ENCODE results near the gene TOP3B. TPM values are rescaled to one million over a fixed set of nuclear protein-coding genes. Genes with fewer than 3 reads are reported as not detected.
"Not testable (repeated sequence)": the region's sequence is repeated elsewhere in the genome, so short reads cannot be mapped to it uniquely, and the experiment has no call there.

The TOP3B gene
- total and polyA plus RNA-seq, 4 donors: 6.0 to 26.9 (median 8.8) TPM

GRCh38 chr22:21941921-21942320 is 40.7 kb downstream of the TOP3B start:
- no peaks in the 10 kb centered on the region for H3K9me3 ChIP-seq (ENCODE audit: control insufficient read depth in 4 of 4, low read length in 3 of 4)
- peaks cover 12 to 54% (median 38%) of the 10 kb centered on the region in 4 donors for H3K4me1 ChIP-seq (ENCODE audit: control insufficient read depth in 4 of 4, insufficient read depth in 4 of 4, low read length in 3 of 4)
- TF ChIP-seq FOXA1 (IDR thresholded peaks at IDR 0.05): no peak
- no peak for TF ChIP-seq NR2F2 (IDR thresholded peaks at IDR 0.05)
- TF ChIP-seq EGR1 (IDR thresholded peaks at IDR 0.05; ENCODE audit: low read depth in 2 of 2): no peak
- no peak for TF ChIP-seq TAF1 (conservative IDR thresholded peaks at IDR 0.05)
- no peak for TF ChIP-seq GABPA (IDR thresholded peaks at IDR 0.05 in 1 of 2, conservative IDR thresholded peaks at IDR 0.05 in 1 of 2)
- TF ChIP-seq, protein P1, sequence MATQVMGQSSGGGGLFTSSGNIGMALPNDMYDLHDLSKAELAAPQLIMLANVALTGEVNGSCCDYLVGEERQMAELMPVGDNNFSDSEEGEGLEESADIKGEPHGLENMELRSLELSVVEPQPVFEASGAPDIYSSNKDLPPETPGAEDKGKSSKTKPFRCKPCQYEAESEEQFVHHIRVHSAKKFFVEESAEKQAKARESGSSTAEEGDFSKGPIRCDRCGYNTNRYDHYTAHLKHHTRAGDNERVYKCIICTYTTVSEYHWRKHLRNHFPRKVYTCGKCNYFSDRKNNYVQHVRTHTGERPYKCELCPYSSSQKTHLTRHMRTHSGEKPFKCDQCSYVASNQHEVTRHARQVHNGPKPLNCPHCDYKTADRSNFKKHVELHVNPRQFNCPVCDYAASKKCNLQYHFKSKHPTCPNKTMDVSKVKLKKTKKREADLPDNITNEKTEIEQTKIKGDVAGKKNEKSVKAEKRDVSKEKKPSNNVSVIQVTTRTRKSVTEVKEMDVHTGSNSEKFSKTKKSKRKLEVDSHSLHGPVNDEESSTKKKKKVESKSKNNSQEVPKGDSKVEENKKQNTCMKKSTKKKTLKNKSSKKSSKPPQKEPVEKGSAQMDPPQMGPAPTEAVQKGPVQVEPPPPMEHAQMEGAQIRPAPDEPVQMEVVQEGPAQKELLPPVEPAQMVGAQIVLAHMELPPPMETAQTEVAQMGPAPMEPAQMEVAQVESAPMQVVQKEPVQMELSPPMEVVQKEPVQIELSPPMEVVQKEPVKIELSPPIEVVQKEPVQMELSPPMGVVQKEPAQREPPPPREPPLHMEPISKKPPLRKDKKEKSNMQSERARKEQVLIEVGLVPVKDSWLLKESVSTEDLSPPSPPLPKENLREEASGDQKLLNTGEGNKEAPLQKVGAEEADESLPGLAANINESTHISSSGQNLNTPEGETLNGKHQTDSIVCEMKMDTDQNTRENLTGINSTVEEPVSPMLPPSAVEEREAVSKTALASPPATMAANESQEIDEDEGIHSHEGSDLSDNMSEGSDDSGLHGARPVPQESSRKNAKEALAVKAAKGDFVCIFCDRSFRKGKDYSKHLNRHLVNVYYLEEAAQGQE (IDR thresholded peaks at IDR 0.05): no peak
- TF ChIP-seq HNF4G (IDR thresholded peaks at IDR 0.05): no peak
- no peak for TF ChIP-seq YY1 (IDR thresholded peaks at IDR 0.05)
- peaks cover 0 to 2% (median under 1%) of the 10 kb centered on the region in 4 donors for H3K36me3 ChIP-seq (ENCODE audit: control insufficient read depth in 4 of 4, insufficient read depth in 3 of 4, low read depth in 1 of 4, low read length in 3 of 4)
- no peak for DNase-seq (ENCODE audit: low spot score)
- H3K27me3 ChIP-seq (ENCODE audit: control insufficient read depth in 4 of 4, insufficient read depth in 4 of 4, low read length in 3 of 4): no peaks in the 10 kb centered on the region
- no peak overlapping the region for H3K4me3 ChIP-seq (ENCODE audit: low read depth in 1 of 3, low read length in 3 of 3)
- no peak overlapping the region for H3K9ac ChIP-seq (ENCODE audit: low read depth in 1 of 2, low read length in 2 of 2)
- peak overlapping the region; percentile 65 to 66 for H3K27ac ChIP-seq (ENCODE audit: low read depth in 1 of 2, low read length in 2 of 2)
- WGBS: 88% methylated on average over 8 of the region's 8 CpGs

GRCh38 chr22:21940521-21940920 is 42.1 kb downstream of the TOP3B start:
- Histone ChIP-seq H3K9me3 (ENCODE audit: control insufficient read depth in 4 of 4, low read length in 3 of 4) (no peaks in the 10 kb centered on the region), H3K36me3 (ENCODE audit: control insufficient read depth in 4 of 4, insufficient read depth in 3 of 4, low read depth in 1 of 4, low read length in 3 of 4) (peaks cover 0 to 2% (median 1%) of the 10 kb centered on the region in 4 donors), H3K27ac (ENCODE audit: low read depth in 1 of 2, low read length in 2 of 2) (peak overlapping the region in 1 of 2 donors; percentile 42), H3K4me1 (ENCODE audit: control insufficient read depth in 4 of 4, insufficient read depth in 4 of 4, low read length in 3 of 4) (peaks cover 9 to 53% (median 35%) of the 10 kb centered on the region in 4 donors), H3K9ac (ENCODE audit: low read depth in 1 of 2, low read length in 2 of 2) (no peak overlapping the region), H3K27me3 (ENCODE audit: control insufficient read depth in 4 of 4, insufficient read depth in 4 of 4, low read length in 3 of 4) (no peaks in the 10 kb centered on the region), H3K4me3 (ENCODE audit: low read depth in 1 of 3, low read length in 3 of 3) (no peak overlapping the region)
- no peak for TF ChIP-seq HNF4A (conservative IDR thresholded peaks at IDR 0.05)
- TF ChIP-seq TAF1 (conservative IDR thresholded peaks at IDR 0.05): no peak
- TF ChIP-seq GABPA (IDR thresholded peaks at IDR 0.05 in 1 of 2, conservative IDR thresholded peaks at IDR 0.05 in 1 of 2): no peak
- no peak for TF ChIP-seq SP1 (IDR thresholded peaks at IDR 0.05)
- TF ChIP-seq FOXA2 (IDR thresholded peaks at IDR 0.05): no peak
- TF ChIP-seq, protein P1 (IDR thresholded peaks at IDR 0.05): no peak
- TF ChIP-seq RXRA (IDR thresholded peaks at IDR 0.05): no peak
- TF ChIP-seq JUND (IDR thresholded peaks at IDR 0.05): no peak
- TF ChIP-seq RAD21 (IDR thresholded peaks at IDR 0.05): no peak
- no peak for TF ChIP-seq MAX (IDR thresholded peaks at IDR 0.05)
- TF ChIP-seq, protein P2, sequence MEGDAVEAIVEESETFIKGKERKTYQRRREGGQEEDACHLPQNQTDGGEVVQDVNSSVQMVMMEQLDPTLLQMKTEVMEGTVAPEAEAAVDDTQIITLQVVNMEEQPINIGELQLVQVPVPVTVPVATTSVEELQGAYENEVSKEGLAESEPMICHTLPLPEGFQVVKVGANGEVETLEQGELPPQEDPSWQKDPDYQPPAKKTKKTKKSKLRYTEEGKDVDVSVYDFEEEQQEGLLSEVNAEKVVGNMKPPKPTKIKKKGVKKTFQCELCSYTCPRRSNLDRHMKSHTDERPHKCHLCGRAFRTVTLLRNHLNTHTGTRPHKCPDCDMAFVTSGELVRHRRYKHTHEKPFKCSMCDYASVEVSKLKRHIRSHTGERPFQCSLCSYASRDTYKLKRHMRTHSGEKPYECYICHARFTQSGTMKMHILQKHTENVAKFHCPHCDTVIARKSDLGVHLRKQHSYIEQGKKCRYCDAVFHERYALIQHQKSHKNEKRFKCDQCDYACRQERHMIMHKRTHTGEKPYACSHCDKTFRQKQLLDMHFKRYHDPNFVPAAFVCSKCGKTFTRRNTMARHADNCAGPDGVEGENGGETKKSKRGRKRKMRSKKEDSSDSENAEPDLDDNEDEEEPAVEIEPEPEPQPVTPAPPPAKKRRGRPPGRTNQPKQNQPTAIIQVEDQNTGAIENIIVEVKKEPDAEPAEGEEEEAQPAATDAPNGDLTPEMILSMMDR (IDR thresholded peaks at IDR 0.05; ENCODE audit: low read depth, low read length, missing input control): no peak
- no peak for TF ChIP-seq EGR1 (IDR thresholded peaks at IDR 0.05; ENCODE audit: low read depth in 2 of 2)
- no peak for TF ChIP-seq ZBTB33 (IDR thresholded peaks at IDR 0.05)
- DNase-seq (ENCODE audit: low spot score): no peak
- 77% methylated on average over 3 of the region's 3 CpGs for WGBS

GRCh38 chr22:21939935-21940334 is 42.7 kb downstream of the TOP3B start:
- Histone ChIP-seq H3K4me1 (ENCODE audit: control insufficient read depth in 4 of 4, insufficient read depth in 4 of 4, low read length in 3 of 4) (peaks cover 9 to 50% (median 32%) of the 10 kb centered on the region in 4 donors), H3K27ac (ENCODE audit: low read depth in 1 of 2, low read length in 2 of 2) (peak overlapping the region; percentile 80 to 91)
- not testable (repeated sequence) for H3K4me3 ChIP-seq (ENCODE audit: low read depth in 1 of 3, low read length in 3 of 3); H3K9me3 ChIP-seq (ENCODE audit: control insufficient read depth in 4 of 4, low read length in 3 of 4); H3K36me3 ChIP-seq (ENCODE audit: control insufficient read depth in 4 of 4, insufficient read depth in 3 of 4, low read depth in 1 of 4, low read length in 3 of 4); H3K9ac ChIP-seq (ENCODE audit: low read depth in 1 of 2, low read length in 2 of 2); DNase-seq (ENCODE audit: low spot score); H3K27me3 ChIP-seq (ENCODE audit: control insufficient read depth in 4 of 4, insufficient read depth in 4 of 4, low read length in 3 of 4)
- WGBS: 86% methylated on average over 5 of the region's 5 CpGs

All from liver (tissue), 9 donors.